ENCODE results near the gene PLB1.
A peak's percentile ranks its signal among the peaks of the same experiment; 100 is the strongest.

PLB1 gene

DNA sequence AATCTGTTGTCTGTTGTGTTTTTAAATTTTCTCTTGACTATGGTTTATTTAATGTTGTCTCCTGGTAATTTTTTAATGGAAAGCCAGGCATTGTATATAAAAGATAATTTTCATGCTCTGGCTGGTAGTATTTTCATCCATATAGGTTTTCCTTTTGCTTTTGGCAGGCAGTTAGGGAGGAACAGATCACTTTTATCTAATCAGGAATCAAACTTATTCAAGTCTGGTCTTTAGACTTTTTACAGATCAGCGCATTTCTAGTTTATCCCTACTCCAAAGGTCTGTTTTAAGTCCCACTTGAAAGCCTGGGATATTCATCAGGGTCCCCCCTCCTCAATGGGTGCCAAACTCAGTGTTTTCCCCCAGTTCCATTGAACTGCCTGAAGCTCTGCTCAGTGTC is 17.2 kb downstream of the PLB1 start:
- TF ChIP-seq, protein P1, sequence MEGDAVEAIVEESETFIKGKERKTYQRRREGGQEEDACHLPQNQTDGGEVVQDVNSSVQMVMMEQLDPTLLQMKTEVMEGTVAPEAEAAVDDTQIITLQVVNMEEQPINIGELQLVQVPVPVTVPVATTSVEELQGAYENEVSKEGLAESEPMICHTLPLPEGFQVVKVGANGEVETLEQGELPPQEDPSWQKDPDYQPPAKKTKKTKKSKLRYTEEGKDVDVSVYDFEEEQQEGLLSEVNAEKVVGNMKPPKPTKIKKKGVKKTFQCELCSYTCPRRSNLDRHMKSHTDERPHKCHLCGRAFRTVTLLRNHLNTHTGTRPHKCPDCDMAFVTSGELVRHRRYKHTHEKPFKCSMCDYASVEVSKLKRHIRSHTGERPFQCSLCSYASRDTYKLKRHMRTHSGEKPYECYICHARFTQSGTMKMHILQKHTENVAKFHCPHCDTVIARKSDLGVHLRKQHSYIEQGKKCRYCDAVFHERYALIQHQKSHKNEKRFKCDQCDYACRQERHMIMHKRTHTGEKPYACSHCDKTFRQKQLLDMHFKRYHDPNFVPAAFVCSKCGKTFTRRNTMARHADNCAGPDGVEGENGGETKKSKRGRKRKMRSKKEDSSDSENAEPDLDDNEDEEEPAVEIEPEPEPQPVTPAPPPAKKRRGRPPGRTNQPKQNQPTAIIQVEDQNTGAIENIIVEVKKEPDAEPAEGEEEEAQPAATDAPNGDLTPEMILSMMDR (IDR thresholded peaks at IDR 0.05; ENCODE audit: low read depth, low read length), result no peak
- peaks cover 2% of the 10 kb centered on the region for H3K9me3 ChIP-seq (ENCODE audit: severe bottlenecking)
- DNase-seq, result no peak
- no peak overlapping the region for H3K27ac ChIP-seq
- H3K4me3 ChIP-seq (ENCODE audit: low read depth, low read length), result no peak overlapping the region
- no peaks in the 10 kb centered on the region for H3K27me3 ChIP-seq (ENCODE audit: insufficient read depth, low read depth, severe bottlenecking)
- H3K36me3 ChIP-seq, result no peaks in the 10 kb centered on the region

DNA sequence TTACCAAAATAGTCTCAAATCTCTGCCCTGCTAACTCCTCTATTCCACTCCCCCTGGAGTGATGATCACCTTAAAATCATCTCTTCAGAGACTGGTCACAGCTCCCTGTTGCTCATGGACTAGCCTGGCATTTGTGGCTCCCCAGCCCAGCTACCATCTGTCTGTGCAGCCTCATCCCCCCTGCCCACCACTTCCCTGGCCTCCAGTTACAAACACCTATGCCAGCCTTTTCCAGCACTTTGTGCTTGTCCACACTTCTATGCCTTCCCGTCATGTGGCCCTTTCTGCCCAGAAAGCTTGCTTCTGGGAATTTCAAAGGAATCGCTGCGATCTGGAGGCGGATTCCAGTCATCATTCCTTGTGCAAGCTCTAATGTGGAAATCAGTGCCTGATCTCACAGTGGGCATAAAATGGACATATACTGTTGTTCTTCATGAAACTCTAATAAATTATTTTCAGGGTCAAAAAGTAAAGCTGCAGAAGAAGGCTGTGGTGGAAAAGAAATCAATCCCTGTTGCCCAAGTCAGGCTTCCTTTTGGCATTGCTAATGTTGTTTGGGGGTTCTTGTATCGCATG is 19.4 kb downstream of the PLB1 start:
- DNase-seq, result no peak
- Histone ChIP-seq H3K27ac (no peak overlapping the region), H3K9me3 (ENCODE audit: severe bottlenecking) (peaks cover 2% of the 10 kb centered on the region), H3K4me3 (ENCODE audit: low read depth, low read length) (no peak overlapping the region), H3K36me3 (no peaks in the 10 kb centered on the region), H3K27me3 (ENCODE audit: insufficient read depth, low read depth, severe bottlenecking) (no peaks in the 10 kb centered on the region)
- TF ChIP-seq, protein P1 (IDR thresholded peaks at IDR 0.05; ENCODE audit: low read depth, low read length), result no peak

DNA sequence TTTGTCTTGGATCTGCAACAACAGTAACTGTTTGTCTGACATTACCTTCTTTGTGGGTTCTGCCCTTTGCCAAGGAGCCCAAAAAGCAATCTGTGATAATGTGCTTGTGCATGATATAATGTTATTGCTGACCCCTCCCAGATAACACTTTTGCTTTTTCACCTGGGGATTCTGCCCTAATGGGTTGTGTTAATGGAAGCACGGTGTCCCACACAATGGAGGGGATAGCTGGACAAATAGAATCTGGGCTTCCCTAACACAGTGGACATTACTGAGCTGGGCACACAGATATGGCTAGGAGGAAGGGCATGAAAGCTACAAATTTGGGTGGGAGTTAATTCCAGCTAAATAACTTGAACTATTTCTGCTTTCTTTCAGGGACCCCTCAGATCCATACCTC is 20.6 kb downstream of the PLB1 start:
- H3K9me3 ChIP-seq (ENCODE audit: severe bottlenecking), result peaks cover 2% of the 10 kb centered on the region
- H3K4me3 ChIP-seq (ENCODE audit: low read depth, low read length), result no peak overlapping the region

DNA sequence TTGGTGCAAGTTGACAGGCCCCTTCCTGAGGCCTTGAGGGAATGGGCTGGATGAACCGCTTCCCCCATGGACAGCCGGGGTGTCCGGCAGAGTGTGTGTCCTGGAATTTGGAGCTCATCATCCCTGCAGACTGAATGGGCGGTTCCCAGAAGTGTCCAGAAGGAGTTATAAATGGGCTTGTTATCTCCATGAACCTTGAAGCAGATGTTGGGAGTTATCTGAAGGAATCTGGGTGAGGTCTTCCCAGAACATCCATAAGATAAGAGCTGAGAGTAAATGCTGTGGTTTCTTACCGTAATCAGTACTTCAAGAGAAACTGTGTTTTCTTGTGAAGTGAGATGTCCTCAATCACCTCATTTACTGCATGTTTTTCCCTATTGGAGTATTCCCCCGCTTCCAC is 21.1 kb downstream of the PLB1 start:
- no peak overlapping the region for H3K27ac ChIP-seq
- DNase-seq, result no peak
- TF ChIP-seq, protein P1 (IDR thresholded peaks at IDR 0.05; ENCODE audit: low read depth, low read length), result no peak
- peaks cover 2% of the 10 kb centered on the region for H3K9me3 ChIP-seq (ENCODE audit: severe bottlenecking)
- H3K4me3 ChIP-seq (ENCODE audit: low read depth, low read length), result no peak overlapping the region
- no peaks in the 10 kb centered on the region for H3K36me3 ChIP-seq
- H3K27me3 ChIP-seq (ENCODE audit: insufficient read depth, low read depth, severe bottlenecking), result no peaks in the 10 kb centered on the region

More for the DNA sequence above, 20.6 kb downstream of the PLB1 start:
- Histone ChIP-seq H3K27ac (no peak overlapping the region), H3K36me3 (no peaks in the 10 kb centered on the region), H3K27me3 (ENCODE audit: insufficient read depth, low read depth, severe bottlenecking) (no peaks in the 10 kb centered on the region)
- no peak for DNase-seq
- TF ChIP-seq, protein P1 (IDR thresholded peaks at IDR 0.05; ENCODE audit: low read depth, low read length), result no peak

DNA sequence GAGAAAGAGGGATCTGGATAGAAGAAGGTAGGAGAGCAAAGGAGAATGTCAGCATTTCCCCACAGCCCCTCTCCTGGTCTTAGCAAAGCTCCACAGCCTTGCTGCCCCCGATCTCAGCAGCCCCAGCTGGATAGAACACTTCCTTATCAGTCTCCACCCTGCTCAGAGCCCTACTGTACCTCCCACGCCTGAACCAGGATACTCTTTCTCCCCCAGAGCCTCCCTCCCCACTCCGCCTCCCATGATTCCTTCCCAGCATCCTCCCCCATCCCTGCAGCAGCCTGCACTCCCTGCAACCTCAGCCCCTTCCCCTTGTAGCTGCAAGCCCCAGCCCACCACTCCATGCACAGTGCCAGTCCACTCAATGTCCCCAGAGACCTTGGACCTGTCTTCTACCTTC is 25.8 kb downstream of the PLB1 start:
- Histone ChIP-seq H3K27ac (no peak overlapping the region), H3K9me3 (ENCODE audit: severe bottlenecking) (no peaks in the 10 kb centered on the region), H3K36me3 (no peaks in the 10 kb centered on the region), H3K4me3 (ENCODE audit: low read depth, low read length) (no peak overlapping the region), H3K27me3 (ENCODE audit: insufficient read depth, low read depth, severe bottlenecking) (no peaks in the 10 kb centered on the region)
- TF ChIP-seq, protein P1 (IDR thresholded peaks at IDR 0.05; ENCODE audit: low read depth, low read length), result no peak
- no peak for DNase-seq

DNA sequence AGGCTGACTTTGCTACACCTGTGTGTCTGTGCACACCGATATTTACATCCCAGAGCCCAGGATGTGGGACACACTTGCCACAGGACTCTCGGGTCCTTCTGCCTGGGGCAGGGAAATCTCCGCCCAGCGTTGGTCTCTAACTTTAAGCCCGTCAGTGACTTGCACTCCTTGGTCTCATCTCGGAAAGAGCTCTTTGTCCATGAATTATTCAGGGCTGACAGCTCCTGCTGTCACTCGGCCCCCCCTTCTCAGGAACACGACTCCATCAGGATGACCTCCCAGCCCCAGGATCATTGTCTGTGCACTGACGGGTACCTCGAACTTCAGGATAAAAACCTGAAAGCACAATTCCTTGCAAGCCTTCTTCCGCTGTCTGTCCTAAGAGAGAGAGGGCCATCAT is 26.6 kb downstream of the PLB1 start:
- H3K27me3 ChIP-seq (ENCODE audit: insufficient read depth, low read depth, severe bottlenecking), result no peaks in the 10 kb centered on the region
- DNase-seq, result peak; percentile 72
- no peaks in the 10 kb centered on the region for H3K36me3 ChIP-seq
- H3K27ac ChIP-seq, result no peak overlapping the region; the same call in 1 of the 2 replicates
- TF ChIP-seq, protein P1 (IDR thresholded peaks at IDR 0.05; ENCODE audit: low read depth, low read length), result no peak
- no peaks in the 10 kb centered on the region for H3K9me3 ChIP-seq (ENCODE audit: severe bottlenecking)
- H3K4me3 ChIP-seq (ENCODE audit: low read depth, low read length), result no peak overlapping the region

All from WERI-Rb-1 (cell line).